PFSK-1 (cell line): ENCODE measurements around the gene APOBEC3F.

Experiments used
- FOXP2 ChIP-seq: optimal IDR thresholded peaks from 2 replicates; pipeline ENCODE3; 2011; ENCODE audit warnings: borderline replicate concordance, control low read depth, inconsistent platforms; ENCODE audit not compliant: insufficient read depth; ENCODE audit errors: extremely low read length, extremely low read depth
- POLR2AphosphoS5 ChIP-seq: IDR thresholded peaks from 2 replicates; pipeline ENCODE4 v1.6.1; 2012; ENCODE audit warnings: low read depth, mild to moderate bottlenecking, control low read depth, low read length, moderate library complexity
- SIN3A ChIP-seq: IDR thresholded peaks from 2 replicates; pipeline ENCODE4 v1.6.1; 2012; ENCODE audit warnings: mild to moderate bottlenecking, low read length, moderate library complexity, borderline replicate concordance; ENCODE audit not compliant: insufficient read depth
- TF ChIP-seq, protein P1 (sequence below), 2 experiments: IDR thresholded peaks; 2 replicates each; pipeline versions ENCODE4 v1.6.1 to v1.8.0; 2011 to 2012; ENCODE audit warnings: low read depth in 2 of 2, low read length in 2 of 2, control low read depth in 1 of 2, inconsistent platforms in 1 of 2, mild to moderate bottlenecking in 1 of 2, moderate library complexity in 1 of 2; ENCODE audit not compliant: insufficient read depth in 1 of 2

- TF ChIP-seq, protein P1, sequence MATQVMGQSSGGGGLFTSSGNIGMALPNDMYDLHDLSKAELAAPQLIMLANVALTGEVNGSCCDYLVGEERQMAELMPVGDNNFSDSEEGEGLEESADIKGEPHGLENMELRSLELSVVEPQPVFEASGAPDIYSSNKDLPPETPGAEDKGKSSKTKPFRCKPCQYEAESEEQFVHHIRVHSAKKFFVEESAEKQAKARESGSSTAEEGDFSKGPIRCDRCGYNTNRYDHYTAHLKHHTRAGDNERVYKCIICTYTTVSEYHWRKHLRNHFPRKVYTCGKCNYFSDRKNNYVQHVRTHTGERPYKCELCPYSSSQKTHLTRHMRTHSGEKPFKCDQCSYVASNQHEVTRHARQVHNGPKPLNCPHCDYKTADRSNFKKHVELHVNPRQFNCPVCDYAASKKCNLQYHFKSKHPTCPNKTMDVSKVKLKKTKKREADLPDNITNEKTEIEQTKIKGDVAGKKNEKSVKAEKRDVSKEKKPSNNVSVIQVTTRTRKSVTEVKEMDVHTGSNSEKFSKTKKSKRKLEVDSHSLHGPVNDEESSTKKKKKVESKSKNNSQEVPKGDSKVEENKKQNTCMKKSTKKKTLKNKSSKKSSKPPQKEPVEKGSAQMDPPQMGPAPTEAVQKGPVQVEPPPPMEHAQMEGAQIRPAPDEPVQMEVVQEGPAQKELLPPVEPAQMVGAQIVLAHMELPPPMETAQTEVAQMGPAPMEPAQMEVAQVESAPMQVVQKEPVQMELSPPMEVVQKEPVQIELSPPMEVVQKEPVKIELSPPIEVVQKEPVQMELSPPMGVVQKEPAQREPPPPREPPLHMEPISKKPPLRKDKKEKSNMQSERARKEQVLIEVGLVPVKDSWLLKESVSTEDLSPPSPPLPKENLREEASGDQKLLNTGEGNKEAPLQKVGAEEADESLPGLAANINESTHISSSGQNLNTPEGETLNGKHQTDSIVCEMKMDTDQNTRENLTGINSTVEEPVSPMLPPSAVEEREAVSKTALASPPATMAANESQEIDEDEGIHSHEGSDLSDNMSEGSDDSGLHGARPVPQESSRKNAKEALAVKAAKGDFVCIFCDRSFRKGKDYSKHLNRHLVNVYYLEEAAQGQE (IDR thresholded peaks at IDR 0.05; ENCODE audit: insufficient read depth in 1 of 2, low read depth in 2 of 2, low read length in 2 of 2) = no peak
- TF ChIP-seq POLR2AphosphoS5 = no peak
- TF ChIP-seq SIN3A = no peak
- TF ChIP-seq FOXP2 = no peak
Measured at GRCh38 chr22:39070186-39070585, 29.5 kb downstream of the APOBEC3F start.
